Frontal cortex (tissue), 4 donors: ENCODE measurements around the gene ZNF664. TPM values are rescaled to one million over a fixed set of nuclear protein-coding genes. Genes with fewer than 3 reads are reported as not detected.
A peak's percentile ranks its signal among the peaks of the same experiment; 100 is the strongest.

Experiments
- DNase-seq, 2 donors: peaks; one replicate each; pipeline ENCODE4 v3.0.0; 2012; ENCODE audit warnings: low spot score in 2 of 2
- FAIRE-seq: peaks from 2 replicates; lab custom pipeline; 2012; peaks lifted over from hg19 to GRCh38; lab: Jason Lieb, UNC
- total RNA-seq: library from RNA; depleted of rRNA; stranded (reverse); fragments of >200 nt; gene quantifications from one replicate; pipeline ENCODE4 v1.2.3, GENCODE V29; 2014
- donor health status: control.
- donor health status: control.
- donor health status: control.

The ZNF664 gene
- total RNA-seq, 1 donor from 2014 or later: 53.8 TPM

DNA sequence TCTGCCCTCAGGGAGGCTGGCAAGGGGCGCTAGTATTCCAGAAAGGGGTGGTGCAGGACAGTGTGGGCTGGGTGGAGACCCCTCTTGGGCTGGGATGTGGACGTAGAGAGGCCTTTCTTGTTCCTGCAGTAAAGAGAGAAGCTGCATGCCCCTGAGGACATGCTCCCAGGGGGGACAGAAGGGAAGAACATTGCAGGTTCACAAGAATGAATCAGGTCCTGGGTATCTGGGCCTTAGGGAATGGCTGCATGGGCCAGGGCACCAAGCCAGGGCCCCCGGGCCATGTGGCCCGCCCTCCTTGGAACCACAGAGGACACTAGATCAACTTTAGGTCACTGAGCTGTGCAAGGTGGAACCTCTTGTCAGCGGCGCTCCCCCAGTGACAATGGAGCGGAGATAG lies 51.8 kb downstream of the ZNF664 start:
- no peak for DNase-seq
- FAIRE-seq: no peak

DNA sequence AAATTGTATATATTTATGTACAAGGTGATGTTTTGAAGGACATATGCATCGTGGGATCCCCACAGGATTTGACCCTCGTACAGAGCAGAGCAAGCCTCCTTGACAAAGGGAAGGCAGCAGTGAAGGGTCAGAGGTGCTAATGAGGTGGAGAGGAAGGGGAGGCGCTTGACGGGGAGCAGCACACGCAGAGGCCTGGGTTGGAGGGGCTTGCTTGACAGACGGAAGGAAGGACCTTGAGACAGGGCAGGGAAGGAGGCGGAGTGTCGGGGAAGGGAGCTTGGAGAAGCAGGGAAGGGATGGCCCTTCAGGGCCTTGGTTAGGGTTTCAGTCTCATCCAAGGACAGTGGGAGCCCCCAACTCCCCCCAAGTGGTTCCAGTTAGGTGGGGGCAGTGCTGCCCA lies 52.6 kb downstream of the ZNF664 start:
- FAIRE-seq: no peak

DNA sequence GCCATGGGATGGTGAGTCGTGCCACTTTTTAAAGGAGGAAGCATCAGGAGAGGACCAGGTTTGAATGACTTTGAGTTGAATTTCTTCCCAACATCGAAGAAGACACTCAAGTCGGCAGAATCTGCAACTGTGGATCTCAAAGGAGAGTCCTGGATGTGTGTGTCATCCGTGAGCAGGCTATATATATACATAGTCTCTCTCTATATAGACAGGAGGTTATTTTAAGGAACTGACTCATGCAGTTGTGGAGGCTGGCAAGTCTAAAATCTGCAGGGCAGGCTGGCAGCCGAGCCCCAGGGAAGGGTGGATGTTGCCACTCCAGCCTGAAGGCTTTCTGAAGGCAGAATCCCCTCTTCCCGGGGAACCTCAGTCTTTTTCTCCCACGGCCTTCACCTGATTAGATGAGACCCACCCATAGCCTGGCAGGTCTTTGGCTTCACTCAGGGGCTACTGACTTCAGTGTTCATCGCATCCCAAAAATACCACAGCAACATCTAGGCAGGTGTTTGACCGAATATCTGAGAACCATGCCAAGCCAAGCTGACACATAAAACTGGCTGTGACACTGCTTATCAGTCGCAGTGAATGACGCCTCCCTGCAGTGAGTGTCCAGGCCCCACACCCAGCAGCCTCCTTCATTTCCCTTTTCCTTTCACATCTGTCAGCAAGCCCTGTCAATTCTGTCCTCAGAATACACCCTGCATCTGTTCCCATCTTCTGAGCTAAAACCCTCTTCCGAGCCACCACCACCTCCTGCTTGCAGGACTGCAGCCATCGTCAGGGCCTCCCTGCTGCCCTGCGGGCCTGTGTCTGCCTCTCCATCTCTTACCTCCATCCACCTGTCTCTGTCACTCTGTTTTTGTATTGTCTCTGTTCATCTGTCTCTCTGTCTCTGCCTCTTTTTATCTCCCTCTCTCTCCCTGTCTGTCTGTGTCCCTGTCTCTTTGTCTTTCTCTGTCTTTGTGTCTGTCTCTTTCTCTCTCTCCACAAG lies 54.0 kb downstream of the ZNF664 start:
- DNase-seq: peak in 1 of 2 donors; percentile 59
- no peak for FAIRE-seq

More for the DNA sequence above, 52.6 kb downstream of the ZNF664 start:
- DNase-seq: no peak

DNA sequence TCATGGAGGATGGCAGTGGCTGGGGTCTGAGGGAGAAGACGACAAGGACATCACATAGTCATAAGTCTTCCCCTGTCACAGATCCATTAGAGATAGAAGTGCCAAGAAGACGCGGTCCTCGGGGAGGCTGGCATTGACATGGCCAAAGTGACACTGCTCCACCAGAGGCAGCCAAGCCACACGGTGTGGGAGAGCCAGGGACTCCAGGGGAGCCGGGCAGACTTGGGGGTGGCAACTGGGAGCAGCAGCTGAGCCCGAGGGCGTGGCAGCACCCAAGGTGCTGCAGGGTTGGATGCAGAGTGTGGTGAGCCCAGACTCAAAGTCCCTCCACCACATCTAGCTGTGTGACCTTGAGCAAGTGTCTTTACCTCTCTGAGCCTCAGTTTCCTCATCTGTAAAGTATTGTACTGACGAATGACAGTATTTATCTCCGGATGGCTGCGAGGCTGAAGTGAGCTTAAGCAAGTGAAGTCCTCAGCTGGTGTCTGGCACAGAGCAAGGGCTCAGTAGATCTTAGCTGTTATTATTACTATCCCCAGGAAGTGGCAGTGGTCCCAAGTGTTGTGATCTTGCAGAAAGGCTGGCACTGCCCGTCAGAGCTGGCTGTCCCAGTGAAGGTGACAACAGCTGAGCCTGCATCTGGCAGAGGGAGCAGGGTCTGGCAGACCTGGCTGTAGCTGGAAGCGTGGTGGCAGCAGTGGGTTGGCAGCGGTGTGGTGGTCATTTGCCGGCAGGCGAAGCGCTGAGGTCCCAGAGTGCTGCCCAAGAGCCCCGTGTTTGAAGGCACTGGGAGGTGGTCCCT lies 54.9 kb downstream of the ZNF664 start:
- DNase-seq (no peak), FAIRE-seq (no peak)

DNA sequence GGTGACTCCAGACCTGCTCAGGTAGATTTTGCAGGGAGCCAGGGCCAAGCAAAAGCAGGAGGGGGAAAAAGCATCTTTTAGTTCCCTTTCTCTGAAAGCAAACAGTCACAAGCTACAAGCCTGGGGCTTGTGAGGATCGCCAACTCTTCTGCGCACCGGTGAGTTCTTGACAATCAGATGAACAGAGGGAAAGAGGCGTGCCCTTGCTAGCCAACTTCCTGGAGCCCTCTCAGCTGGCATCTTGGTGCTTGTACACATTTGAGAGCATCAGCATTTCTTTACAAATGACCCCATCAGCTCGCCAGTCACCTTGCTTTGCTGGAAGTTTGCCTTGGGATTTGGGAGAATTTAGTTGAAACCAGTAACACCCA lies 55.5 kb downstream of the ZNF664 start:
- DNase-seq (no peak), FAIRE-seq (no peak)

DNA sequence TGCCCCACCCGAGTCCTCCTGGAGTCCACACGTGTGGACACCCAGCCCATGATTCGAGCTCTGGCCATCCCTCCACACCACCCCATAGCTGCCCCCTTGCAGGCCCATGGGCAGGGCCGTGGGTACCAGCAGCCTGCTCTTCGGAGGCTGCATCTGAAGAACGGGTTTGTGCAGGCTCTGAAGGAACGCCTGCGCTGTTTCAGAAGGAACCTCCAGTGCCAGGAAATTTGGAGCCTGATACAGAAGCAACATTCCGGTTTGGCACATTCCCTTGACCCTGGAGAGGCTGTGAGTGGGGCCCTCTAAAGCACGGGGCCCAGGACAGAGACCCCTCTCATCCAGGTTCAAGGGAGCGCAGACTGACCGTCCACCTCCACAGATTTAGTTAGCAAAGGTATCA lies 57.0 kb downstream of the ZNF664 start:
- FAIRE-seq: no peak
- no peak for DNase-seq

DNA sequence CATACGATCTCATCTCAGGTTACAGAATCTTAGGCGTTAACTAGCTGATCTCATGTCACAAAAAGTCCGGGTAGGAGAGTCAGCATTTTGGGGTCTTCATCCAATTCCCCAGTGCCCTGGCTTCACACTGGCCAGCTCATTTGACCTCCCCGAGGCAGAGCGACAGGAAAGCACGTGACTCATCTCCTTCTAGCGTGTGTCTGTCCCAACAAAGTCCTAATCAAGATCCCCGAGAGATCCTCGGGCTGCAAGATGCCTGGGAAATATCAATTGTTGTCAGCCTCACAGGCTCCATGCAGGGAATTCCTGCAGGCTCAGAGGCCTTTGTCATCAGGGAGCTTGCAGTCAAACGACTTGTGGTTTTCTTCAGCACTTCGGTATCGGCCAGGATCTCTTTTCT lies 57.5 kb downstream of the ZNF664 start:
- DNase-seq (no peak), FAIRE-seq (no peak)

DNA sequence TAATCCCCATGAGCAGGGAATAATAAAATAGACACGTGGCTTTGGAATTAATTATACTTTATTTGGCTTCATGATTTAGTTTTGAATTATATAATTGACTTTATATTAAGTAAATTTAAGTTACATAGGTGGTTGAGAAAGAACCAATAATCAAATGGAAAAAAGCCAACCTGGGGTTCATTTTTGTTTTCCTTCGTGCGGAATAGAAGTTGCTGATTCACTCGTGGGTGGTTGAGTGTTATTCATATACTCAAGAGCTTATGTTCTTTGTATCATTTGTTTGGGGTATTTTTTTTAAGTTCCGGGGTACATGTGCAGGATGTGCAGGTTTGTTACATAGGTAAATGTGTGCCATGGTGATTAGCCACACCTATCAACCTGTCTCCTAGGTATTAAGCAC lies 58.0 kb downstream of the ZNF664 start:
- FAIRE-seq: no peak
- DNase-seq: no peak

DNA sequence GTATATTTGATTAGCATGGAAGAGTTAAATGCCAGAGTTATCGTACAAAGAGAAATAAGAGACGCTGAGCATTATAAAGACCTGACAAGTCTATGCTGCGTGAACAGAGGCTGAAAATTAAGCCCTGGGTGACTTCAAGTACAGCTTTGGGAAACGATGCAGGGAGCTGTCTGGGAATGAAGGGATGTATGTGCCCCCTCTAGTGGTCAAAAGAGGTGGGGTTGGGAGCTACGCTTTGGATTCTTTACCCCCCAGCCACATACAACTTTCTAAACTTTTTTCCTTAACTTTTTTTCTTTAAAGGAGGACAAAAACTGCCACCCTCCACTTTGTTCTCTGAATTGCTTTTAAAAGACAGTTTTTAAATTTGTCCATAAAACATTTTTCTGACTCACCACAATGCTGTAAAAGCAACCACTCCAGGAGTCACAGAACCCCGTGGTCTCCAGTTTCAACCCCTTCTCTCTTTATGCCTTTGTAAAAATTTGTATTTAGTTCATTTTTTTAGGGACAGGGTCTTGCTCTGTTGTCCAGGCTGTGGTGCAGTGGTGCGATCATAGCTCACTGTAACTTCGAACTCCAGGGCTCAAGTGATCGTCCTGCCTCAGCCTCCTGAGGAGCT lies 59.4 kb downstream of the ZNF664 start:
- DNase-seq: peak; percentile 49 to 75
- peak; percentile 57 for FAIRE-seq

DNA sequence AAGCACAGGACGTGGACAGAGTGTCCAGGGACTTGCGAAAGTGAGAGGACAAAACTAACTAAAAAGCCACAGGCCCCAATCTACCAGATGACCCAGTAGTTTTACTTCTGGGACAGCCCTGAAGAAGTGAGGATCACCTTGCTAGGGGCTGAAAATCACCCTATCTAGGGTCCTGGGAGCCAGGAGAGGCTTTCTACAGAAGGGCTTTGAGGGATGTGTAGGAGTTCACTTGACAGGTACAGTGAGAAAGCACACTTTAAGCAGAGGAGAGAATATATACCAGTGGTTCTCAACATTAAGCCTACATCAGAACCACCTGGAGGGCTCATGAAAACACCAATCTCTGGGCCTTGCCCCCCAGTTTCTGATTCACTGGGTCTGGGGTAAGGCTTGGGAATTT lies 60.8 kb downstream of the ZNF664 start:
- FAIRE-seq: no peak
- no peak for DNase-seq

DNA sequence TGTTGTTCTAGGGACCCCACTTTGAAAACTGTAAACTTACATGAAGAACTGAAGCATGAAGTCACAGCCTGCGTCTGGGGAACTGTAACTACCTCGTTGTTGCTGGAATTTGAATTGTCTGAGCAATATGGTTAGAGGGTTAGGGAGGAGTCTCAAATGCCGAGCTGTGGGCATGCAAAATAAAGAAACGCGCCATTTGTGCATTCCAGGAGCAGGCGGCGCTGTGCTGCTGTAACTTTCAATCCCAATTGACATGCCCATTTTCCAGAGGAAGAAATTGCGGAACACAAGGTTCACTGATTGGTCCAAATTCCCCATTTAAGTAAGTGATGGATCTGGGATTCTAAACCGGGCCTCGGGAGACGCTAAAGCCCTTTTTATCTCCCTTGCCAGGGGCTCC lies 61.3 kb downstream of the ZNF664 start:
- DNase-seq: no peak
- FAIRE-seq: no peak

DNA sequence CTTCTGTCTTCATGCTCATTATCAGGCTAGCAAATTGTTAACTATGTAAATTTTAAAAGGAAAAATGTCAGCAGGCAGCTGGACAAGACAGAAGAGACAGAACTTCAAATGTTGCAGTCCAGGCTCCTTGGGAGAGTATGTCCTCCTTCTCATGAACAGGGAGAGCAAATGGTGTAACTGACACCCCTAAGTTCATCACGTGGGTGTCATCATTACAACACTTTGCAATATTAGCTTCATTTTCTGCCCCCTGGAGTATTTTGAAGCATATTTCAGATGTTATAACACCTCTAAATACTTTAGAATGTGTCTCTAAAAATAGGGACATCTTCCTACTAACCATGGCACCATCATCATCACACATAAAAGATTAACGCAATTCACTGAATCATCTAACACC lies 62.1 kb downstream of the ZNF664 start:
- FAIRE-seq (no peak), DNase-seq (no peak)

DNA sequence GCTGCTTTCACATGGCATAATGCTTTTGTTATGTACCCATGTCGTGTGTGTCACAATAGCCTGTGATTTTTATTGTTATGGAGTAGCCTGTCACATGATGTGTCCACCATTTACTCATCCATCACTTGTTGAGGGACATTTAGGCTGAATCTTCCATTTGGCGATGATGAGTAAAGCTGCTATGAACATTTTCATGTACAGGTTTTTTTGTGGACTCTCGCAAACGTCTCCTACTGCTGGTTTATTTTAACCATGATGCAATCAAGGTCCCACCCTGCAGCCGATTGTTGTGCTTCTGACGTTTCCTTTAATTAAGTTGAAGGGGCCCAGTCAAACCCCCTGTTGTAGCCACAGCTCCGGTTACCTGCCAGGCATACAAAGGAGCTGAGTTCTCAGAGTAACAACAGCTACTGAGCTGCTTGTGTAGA lies 63.2 kb downstream of the ZNF664 start:
- FAIRE-seq (no peak), DNase-seq (no peak)

DNA sequence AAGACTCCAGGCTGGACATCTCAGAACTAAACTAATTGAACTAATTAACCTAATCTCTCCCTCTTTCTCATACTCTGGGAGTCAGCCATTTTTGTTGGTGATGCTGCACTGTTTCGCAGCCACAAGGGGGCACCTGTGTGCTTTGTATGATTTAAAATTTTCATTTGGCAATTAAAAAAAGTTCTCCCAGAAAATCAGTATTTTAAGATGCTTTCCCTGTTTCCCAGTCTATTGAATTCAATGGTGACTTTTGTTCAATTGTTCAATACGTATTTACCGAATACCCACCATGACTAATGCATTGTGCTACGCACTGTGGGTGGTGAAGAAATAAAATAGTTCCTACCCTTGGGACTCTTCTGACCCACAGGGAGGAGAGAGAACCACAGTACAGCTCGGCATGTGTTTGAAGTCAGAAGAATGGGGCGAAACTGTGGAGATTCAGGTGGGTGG lies 63.7 kb downstream of the ZNF664 start:
- DNase-seq (peak; percentile 50 to 66), FAIRE-seq (peak; percentile 84)

DNA sequence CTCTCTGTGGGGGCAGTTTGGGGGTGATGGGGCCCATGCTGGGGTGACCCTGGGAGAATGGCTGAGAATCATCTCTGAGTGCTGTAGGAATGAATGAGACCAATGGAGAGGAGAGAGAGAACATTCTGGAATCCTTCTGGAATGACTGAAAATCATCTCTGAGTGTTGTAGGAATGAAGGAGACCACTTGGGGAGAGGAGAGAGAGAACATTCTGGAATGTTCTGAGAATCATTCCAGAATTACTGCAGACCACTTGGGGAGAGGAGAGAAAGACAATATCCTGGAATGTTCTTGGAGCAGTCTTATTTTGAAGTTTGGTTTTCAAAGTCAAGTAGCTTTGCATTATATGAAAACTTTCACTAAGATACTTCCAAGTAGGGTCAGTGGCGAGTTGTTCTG lies 64.3 kb downstream of the ZNF664 start:
- DNase-seq: no peak
- no peak for FAIRE-seq

DNA sequence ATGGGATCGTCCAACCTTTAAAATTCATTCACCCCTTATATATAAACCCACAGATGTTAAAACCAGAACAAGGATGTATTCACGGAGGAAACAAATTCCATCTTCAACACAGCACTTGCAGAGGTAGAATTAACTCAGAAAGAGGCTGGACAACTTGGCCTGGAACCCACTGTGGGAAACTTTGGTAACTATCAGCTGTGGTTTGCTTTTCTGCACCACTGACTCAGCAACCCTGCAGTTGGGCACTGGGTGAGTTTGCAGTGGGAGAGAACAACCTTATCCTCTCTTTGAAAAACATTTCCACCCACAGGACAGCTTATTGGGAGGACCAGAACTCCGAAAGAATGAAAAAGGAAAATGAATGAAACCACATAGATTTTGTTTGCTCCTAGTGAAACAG lies 66.3 kb downstream of the ZNF664 start:
- FAIRE-seq (no peak), DNase-seq (no peak)

DNA sequence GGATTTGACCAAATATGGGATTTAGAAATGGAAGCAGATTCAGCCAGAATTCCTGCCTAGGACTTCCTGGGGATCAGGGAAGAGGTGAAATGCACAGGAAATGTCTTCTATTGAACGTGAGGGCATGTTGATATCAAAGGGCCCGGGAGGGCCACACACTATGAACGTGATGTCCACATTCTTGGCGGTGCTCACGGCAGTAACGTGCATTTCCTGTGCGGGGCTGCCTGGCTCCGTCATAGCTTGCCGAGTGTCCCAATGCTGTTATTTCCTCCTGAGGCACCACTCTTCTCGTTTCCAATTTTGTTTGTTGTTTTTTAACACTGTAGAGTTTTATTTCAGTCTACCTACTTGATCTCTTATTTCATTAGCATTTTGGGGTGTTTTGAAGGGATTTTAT lies 67.3 kb downstream of the ZNF664 start:
- FAIRE-seq (no peak), DNase-seq (no peak)

DNA sequence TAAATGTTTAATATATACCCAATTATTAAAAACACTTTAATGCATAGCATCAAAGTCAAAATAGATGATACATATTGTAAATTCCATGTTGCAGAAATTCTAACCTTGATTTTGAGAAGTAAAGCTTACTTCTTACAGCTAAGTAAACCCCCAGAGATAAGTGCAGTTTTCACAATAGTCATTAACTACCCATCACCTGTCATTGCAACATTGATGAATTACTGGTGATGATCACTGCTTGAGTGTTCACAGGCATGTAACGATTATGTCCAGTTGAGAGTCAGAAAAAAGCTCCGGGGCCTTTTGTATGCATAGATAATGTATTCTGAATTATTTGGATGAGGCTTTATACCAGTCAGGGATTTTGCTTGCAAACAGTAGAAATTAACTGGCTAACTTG lies 67.7 kb downstream of the ZNF664 start:
- FAIRE-seq (no peak), DNase-seq (no peak)

DNA sequence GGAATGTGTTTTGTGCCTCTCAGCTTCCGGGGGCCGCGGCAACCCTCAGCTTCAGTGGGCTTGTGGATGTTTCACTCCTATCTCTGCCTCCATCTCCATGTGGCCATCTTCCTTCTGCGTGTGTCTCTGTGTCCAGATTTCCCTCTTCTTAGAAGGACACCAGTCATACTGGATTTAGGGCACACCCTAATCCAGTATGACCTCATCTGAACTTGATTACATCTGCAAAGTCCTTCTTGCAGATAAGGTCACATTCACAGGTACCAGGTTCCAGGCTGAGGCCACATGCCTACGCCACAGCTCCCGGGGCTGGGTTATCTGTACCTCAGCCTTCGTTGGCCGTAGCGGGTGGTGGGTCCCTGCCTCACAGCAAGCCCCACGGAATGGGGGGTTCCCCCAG lies 68.9 kb downstream of the ZNF664 start:
- FAIRE-seq (no peak), DNase-seq (no peak)

DNA sequence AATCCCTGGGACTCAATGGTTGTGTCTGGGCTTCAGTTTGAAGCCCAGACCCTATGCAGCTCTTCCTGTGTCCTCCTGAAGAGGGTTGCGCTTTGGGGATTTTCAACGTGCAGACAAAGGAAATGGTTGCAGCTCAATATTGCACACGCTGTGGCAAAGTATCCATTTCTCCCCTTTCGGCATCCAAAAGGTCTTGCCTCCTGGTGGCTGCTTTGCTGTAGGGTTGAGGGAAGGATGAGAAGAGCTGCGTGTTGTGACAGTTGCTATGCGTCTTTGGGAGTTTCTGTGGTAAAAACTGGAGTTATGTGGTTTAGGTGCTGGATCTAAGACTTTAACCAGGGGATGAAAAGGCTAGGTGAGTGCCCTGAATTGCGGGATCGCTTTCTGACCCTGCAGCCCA lies 71.0 kb downstream of the ZNF664 start:
- FAIRE-seq: no peak
- DNase-seq: no peak
